Loucy (cell line): Measurements from ENCODE around the gene RUNX1.

Experiments
- H2AFZ ChIP-seq: fragments of 200-600 bp; sonication (generic); 2 replicates; pipeline ENCODE4 v1.6.0; 2016; ENCODE audit warnings: antibody characterized with exemption, mild to moderate bottlenecking, low read length, moderate library complexity
- H3F3A ChIP-seq: fragments of 200-600 bp; 2 replicates; pipeline ENCODE4 v1.6.0; 2016; ENCODE audit warnings: antibody characterized with exemption, low read depth, mild to moderate bottlenecking
- H3K27me3 ChIP-seq: fragments of 200-600 bp; sonication (generic); 2 replicates; pipeline ENCODE4 v1.6.1; 2014; ENCODE audit warnings: low read length, mild to moderate bottlenecking; ENCODE audit not compliant: insufficient read depth, poor library complexity, severe bottlenecking
- H3K36me3 ChIP-seq: fragments of 200-600 bp; sonication (generic); 2 replicates; pipeline ENCODE4 v1.6.1; 2016; ENCODE audit warnings: low read length; ENCODE audit not compliant: insufficient read depth
- H3K4me1 ChIP-seq: fragments of 200-600 bp; sonication (generic); 2 replicates; pipeline ENCODE4 v1.5.1; 2014; ENCODE audit warnings: low read length, mild to moderate bottlenecking; ENCODE audit not compliant: insufficient read depth, poor library complexity, severe bottlenecking
- H3K4me2 ChIP-seq: fragments of 200-600 bp; sonication (generic); 2 replicates; pipeline ENCODE4 v1.6.0; 2014; ENCODE audit warnings: antibody characterized with exemption, low read length, low read depth, mild to moderate bottlenecking; ENCODE audit not compliant: poor library complexity, severe bottlenecking
- H3K4me3 ChIP-seq: fragments of 200-600 bp; sonication (generic); 2 replicates; pipeline ENCODE4 v1.5.1; 2014; ENCODE audit warnings: low read length, mild to moderate bottlenecking, mixed read lengths; ENCODE audit not compliant: poor library complexity, severe bottlenecking
- H3K79me2 ChIP-seq: fragments of 200-600 bp; sonication (generic); 2 replicates; pipeline ENCODE4 v1.6.1; 2014; ENCODE audit warnings: low read length; ENCODE audit not compliant: insufficient read depth
- H3K9ac ChIP-seq: fragments of 200-600 bp; sonication (generic); 2 replicates; pipeline ENCODE4 v1.6.0; 2014; ENCODE audit warnings: mild to moderate bottlenecking, low read depth, low read length, moderate library complexity; ENCODE audit not compliant: poor library complexity, severe bottlenecking
- H3K9me2 ChIP-seq: fragments of 200-600 bp; sonication (generic); replicated peaks from 2 replicates; pipeline ENCODE4 v1.6.1; 2016; ENCODE audit warnings: low read depth, low read length, mixed read lengths
- H3K9me3 ChIP-seq: fragments of 200-600 bp; sonication (generic); 2 replicates; pipeline ENCODE4 v1.6.1; 2014; ENCODE audit warnings: mild to moderate bottlenecking, antibody characterized with exemption, low read length, low read depth; ENCODE audit not compliant: insufficient read depth
- H4K20me1 ChIP-seq: fragments of 200-600 bp; sonication (generic); 2 replicates; pipeline ENCODE4 v1.6.0; 2014; ENCODE audit warnings: antibody characterized with exemption, low read length, mild to moderate bottlenecking; ENCODE audit not compliant: insufficient read depth, poor library complexity, severe bottlenecking
- EZH2phosphoT487 ChIP-seq: fragments of 200-600 bp; IDR thresholded peaks from 2 replicates; pipeline ENCODE4 v1.6.1; 2018; ENCODE audit warnings: antibody characterized with exemption, mild to moderate bottlenecking, moderate library complexity, borderline replicate concordance
- TF ChIP-seq, protein P1 (sequence below): fragments of 200-600 bp; sonication (generic); conservative IDR thresholded peaks from 2 replicates; pipeline ENCODE4 v1.5.1; 2014; ENCODE audit warnings: mild to moderate bottlenecking, antibody characterized with exemption, low read length

The RUNX1 gene

GRCh38 chr21:34835526-34835925 is 213.6 kb downstream of the RUNX1 start:
- Histone ChIP-seq H3K9me3 (no peaks in the 10 kb centered on the region), H3K36me3 (peaks cover 98% of the 10 kb centered on the region), H3K9ac (no peak overlapping the region), H3K4me3 (no peak overlapping the region), H3F3A (no peaks in the 10 kb centered on the region), H3K9me2 (no peaks in the 10 kb centered on the region), H3K4me2 (peak overlapping the region; percentile 49), H3K4me1 (peaks cover 19% of the 10 kb centered on the region), H3K27me3 (no peaks in the 10 kb centered on the region), H4K20me1 (peaks cover 90% of the 10 kb centered on the region), H2AFZ (no peak overlapping the region), H3K79me2 (peaks cover 38% of the 10 kb centered on the region)
- no peak for TF ChIP-seq EZH2phosphoT487
- TF ChIP-seq, protein P1, sequence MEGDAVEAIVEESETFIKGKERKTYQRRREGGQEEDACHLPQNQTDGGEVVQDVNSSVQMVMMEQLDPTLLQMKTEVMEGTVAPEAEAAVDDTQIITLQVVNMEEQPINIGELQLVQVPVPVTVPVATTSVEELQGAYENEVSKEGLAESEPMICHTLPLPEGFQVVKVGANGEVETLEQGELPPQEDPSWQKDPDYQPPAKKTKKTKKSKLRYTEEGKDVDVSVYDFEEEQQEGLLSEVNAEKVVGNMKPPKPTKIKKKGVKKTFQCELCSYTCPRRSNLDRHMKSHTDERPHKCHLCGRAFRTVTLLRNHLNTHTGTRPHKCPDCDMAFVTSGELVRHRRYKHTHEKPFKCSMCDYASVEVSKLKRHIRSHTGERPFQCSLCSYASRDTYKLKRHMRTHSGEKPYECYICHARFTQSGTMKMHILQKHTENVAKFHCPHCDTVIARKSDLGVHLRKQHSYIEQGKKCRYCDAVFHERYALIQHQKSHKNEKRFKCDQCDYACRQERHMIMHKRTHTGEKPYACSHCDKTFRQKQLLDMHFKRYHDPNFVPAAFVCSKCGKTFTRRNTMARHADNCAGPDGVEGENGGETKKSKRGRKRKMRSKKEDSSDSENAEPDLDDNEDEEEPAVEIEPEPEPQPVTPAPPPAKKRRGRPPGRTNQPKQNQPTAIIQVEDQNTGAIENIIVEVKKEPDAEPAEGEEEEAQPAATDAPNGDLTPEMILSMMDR = no peak

DNA sequence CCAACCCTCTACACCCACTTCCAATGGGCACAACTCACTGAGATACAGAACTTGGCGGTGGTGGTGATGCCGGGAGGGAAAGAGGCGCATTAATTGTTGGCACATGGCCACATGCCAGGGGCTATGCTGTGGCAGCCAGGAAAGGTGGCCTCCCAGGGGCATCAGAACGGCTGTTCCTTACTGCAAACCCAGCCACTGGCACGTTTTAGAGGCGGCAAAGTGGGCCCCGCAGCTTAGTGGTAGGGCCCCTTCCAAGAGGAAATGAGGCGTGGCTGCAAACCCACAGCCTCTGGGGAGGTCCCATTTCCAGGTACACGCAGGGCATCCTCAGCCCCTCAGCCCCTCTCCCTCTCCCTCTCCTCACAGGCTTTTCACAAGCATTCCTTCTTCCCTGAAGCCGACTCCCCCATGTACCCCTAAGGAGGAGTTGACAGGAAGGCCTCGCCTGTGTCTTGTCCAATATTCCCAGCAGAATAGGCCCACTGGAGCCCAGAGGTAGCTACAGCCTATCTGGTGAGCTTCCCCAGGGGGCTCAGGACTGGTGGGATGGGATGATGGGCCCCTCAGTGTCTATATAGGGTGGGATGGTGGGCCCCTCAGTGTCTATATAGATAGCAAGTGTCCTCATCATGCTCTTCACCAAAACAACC is 214.1 kb downstream of the RUNX1 start:
- no peaks in the 10 kb centered on the region for H3K9me2 ChIP-seq
- peaks cover 19% of the 10 kb centered on the region for H3K4me1 ChIP-seq
- no peaks in the 10 kb centered on the region for H3K9me3 ChIP-seq
- H3K36me3 ChIP-seq = peaks cover 98% of the 10 kb centered on the region
- H3K79me2 ChIP-seq = peaks cover 36% of the 10 kb centered on the region
- H3K9ac ChIP-seq = no peak overlapping the region
- TF ChIP-seq, protein P1 = no peak
- TF ChIP-seq EZH2phosphoT487 = no peak
- H3K27me3 ChIP-seq = no peaks in the 10 kb centered on the region
- peaks cover 85% of the 10 kb centered on the region for H4K20me1 ChIP-seq
- peak overlapping the region; percentile 49 for H3K4me2 ChIP-seq
- H3K4me3 ChIP-seq = no peak overlapping the region
- no peaks in the 10 kb centered on the region for H3F3A ChIP-seq
- H2AFZ ChIP-seq = no peak overlapping the region

GRCh38 chr21:34834290-34834689 is 214.8 kb downstream of the RUNX1 start:
- Histone ChIP-seq H3K27me3 (no peaks in the 10 kb centered on the region), H3K9me2 (no peaks in the 10 kb centered on the region), H3K4me3 (no peak overlapping the region), H3K4me1 (peaks cover 19% of the 10 kb centered on the region), H3K9ac (no peak overlapping the region), H3K36me3 (peaks cover 98% of the 10 kb centered on the region), H2AFZ (no peak overlapping the region), H3K9me3 (no peaks in the 10 kb centered on the region), H3K79me2 (peaks cover 30% of the 10 kb centered on the region), H4K20me1 (peaks cover 82% of the 10 kb centered on the region), H3F3A (no peaks in the 10 kb centered on the region), H3K4me2 (peak overlapping the region; percentile 49)
- TF ChIP-seq, protein P1 = no peak
- no peak for TF ChIP-seq EZH2phosphoT487
